CD4-positive, CD25-positive, alpha-beta regulatory T cell (primary cell): ENCODE data around the gene CROCC. TPM values are rescaled to one million over a fixed set of nuclear protein-coding genes. Genes with fewer than 3 reads are reported as not detected.
"Not testable (repeated sequence)": the region's sequence is repeated elsewhere in the genome, so short reads cannot be mapped to it uniquely, and the experiment has no call there.

ENCODE experiments used
- ATAC-seq, 2 donors: fragments of 150-1000 bp; cut with Tn5 transposase; one replicate each; pipeline ENCODE4 v1.10.0; 2021; ENCODE audit warnings: low read depth in 2 of 2, moderate number of reproducible peaks in 2 of 2, moderate library complexity in 1 of 2
- DNase-seq, 3 donors: peaks; one replicate each; pipeline versions ENCODE4 v3.0.0 to v3.0.0-alpha.2; 2012 to 2022; ENCODE audit warnings: mixed read lengths in 1 of 3
- H3K27ac ChIP-seq: one replicate; pipeline ENCODE4 v1.7.0; 2013; ENCODE audit warnings: mild to moderate bottlenecking, low read length; ENCODE audit not compliant: insufficient read depth, poor library complexity, severe bottlenecking
- H3K27me3 ChIP-seq: one replicate; pipeline ENCODE4 v1.7.0; 2013; ENCODE audit warnings: low read length; ENCODE audit not compliant: control insufficient read depth, insufficient read depth
- H3K36me3 ChIP-seq: one replicate; pipeline ENCODE4 v1.7.0; 2013; ENCODE audit warnings: mild to moderate bottlenecking, low read length, moderate library complexity; ENCODE audit not compliant: control insufficient read depth, insufficient read depth
- H3K4me1 ChIP-seq: 2 replicates; pipeline ENCODE4 v1.7.0; 2013; ENCODE audit warnings: mild to moderate bottlenecking, low read length; ENCODE audit not compliant: insufficient read depth, control insufficient read depth, poor library complexity, severe bottlenecking
- H3K4me3 ChIP-seq: one replicate; pipeline ENCODE4 v1.7.0; 2013; ENCODE audit warnings: low read depth, mild to moderate bottlenecking, low read length, moderate library complexity
- H3K9me3 ChIP-seq, 2 experiments: 1 replicate in 1 of 2; 2 replicates in 1 of 2; pipeline ENCODE4 v1.7.0; 2013; ENCODE audit warnings: low read length in 2 of 2, mild to moderate bottlenecking in 1 of 2, moderate library complexity in 1 of 2; ENCODE audit not compliant: control insufficient read depth in 2 of 2
- H3K27ac Mint-ChIP-seq, 3 donors: one replicate each; pipeline ENCODE4 v1.8.0; 2020 to 2022; ENCODE audit warnings: mild to moderate bottlenecking in 3 of 3, mixed read lengths in 3 of 3, moderate library complexity in 2 of 3
- H3K27me3 Mint-ChIP-seq: one replicate; pipeline ENCODE4 v1.8.0; 2022; ENCODE audit warnings: mild to moderate bottlenecking, mixed read lengths
- H3K36me3 Mint-ChIP-seq: one replicate; pipeline ENCODE4 v1.8.0; 2020; ENCODE audit warnings: mixed read lengths
- H3K4me1 Mint-ChIP-seq, 4 donors: one replicate each; pipeline ENCODE4 v1.8.0; 2020 to 2022; ENCODE audit warnings: mixed read lengths in 4 of 4, mild to moderate bottlenecking in 1 of 4
- H3K4me3 Mint-ChIP-seq, 4 donors: one replicate each; pipeline ENCODE4 v1.8.0; 2020 to 2022; ENCODE audit warnings: mild to moderate bottlenecking in 4 of 4, mixed read lengths in 4 of 4, moderate library complexity in 3 of 4
- H3K9me3 Mint-ChIP-seq, 7 donors: one replicate each; pipeline ENCODE4 v1.8.0; 2020 to 2022; ENCODE audit warnings: mixed read lengths in 7 of 7, mild to moderate bottlenecking in 3 of 7, moderate library complexity in 2 of 7
- polyA plus RNA-seq, 4 donors: library from polyadenylated mRNA; unstranded; fragments of 300-500 nt; fragmentation: Illumina TruSeq; gene quantifications; one replicate each; pipeline ENCODE4 v1.2.3, GENCODE V29; 2021
- total RNA-seq: library from RNA; stranded (reverse); gene quantifications from one replicate; pipeline ENCODE4 v1.2.3, GENCODE V29; 2022

The CROCC gene
- total and polyA plus RNA-seq, 5 donors from 2014 or later = 3.9 to 46.1 (median 4.3) TPM

DNA sequence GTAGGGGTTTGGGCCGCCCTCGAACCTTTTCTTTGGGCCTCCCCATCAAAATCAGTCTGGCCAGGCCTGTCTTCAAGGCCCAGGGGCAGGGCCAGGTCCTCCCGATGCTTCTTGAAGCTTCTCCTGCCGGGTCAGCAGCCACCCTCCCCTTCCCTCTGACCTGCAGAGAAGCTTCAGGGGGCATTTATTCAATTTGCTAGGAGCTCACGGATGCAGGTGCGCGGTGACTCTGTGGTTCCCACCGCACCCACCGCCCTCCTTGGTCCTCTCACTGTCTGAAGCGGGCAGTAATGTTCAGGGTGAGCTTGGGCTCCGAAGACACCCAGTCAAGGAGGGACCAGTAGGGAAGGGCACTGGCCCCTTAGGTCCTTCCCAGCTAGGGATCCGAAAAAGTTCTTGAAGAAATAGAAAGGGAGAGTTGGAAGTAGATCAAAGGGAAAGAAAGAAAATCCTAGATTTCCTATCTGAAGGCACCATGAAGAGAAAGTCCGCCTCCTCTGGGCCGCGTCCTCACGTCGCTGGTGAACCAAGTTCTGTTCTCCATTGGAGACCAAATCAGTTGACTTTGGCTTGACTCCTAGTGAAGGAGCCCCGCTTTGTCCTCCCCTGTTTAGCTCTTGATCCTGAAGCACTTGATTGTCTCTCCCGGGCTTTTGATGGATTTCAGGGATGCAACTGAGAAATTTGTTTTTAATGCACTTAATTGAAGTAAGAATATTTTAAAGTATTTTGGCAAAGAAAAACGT, 34.7 kb upstream of the CROCC start:
- Mint-ChIP-seq H3K27ac (no peak overlapping the region), H3K36me3 (no peaks in the 10 kb centered on the region), H3K4me1 (peaks cover 2 to 24% (median 9%) of the 10 kb centered on the region in 4 donors), H3K4me3 (no peak overlapping the region), H3K9me3 (peaks cover 0 to 3% (median 0%) of the 10 kb centered on the region in 7 donors), H3K27me3 (peaks cover 93% of the 10 kb centered on the region)
- ATAC-seq = no peak
- Histone ChIP-seq H3K27me3 (peaks cover 1% of the 10 kb centered on the region), H3K4me1 (peaks cover 13% of the 10 kb centered on the region), H3K4me3 (no peak overlapping the region), H3K36me3 (no peaks in the 10 kb centered on the region), H3K27ac (no peak overlapping the region), H3K9me3 (no peaks in the 10 kb centered on the region)
- no peak for DNase-seq

GRCh38 chr1:16888860-16889816, 32.6 kb upstream of the CROCC start:
- peak overlapping the region; percentile 47 for H3K27ac ChIP-seq
- no peaks in the 10 kb centered on the region for H3K36me3 Mint-ChIP-seq
- peak overlapping the region; percentile 85 to 96 (median 94) for H3K4me3 Mint-ChIP-seq
- H3K4me3 ChIP-seq = peak overlapping the region; percentile 69
- peaks cover 1% of the 10 kb centered on the region for H3K27me3 ChIP-seq
- peaks cover 13% of the 10 kb centered on the region for H3K4me1 ChIP-seq
- no peaks in the 10 kb centered on the region for H3K36me3 ChIP-seq
- peak overlapping the region; percentile 94 to 99 (median 96) for H3K27ac Mint-ChIP-seq
- H3K9me3 ChIP-seq = no peaks in the 10 kb centered on the region
- peak; percentile 59 to 64 for ATAC-seq
- peaks cover 84% of the 10 kb centered on the region for H3K27me3 Mint-ChIP-seq
- peak; percentile 40 to 56 (median 51) for DNase-seq
- H3K9me3 Mint-ChIP-seq = peaks cover 0 to 3% (median 0%) of the 10 kb centered on the region in 7 donors
- peaks cover 2 to 24% (median 9%) of the 10 kb centered on the region in 4 donors for H3K4me1 Mint-ChIP-seq

DNA sequence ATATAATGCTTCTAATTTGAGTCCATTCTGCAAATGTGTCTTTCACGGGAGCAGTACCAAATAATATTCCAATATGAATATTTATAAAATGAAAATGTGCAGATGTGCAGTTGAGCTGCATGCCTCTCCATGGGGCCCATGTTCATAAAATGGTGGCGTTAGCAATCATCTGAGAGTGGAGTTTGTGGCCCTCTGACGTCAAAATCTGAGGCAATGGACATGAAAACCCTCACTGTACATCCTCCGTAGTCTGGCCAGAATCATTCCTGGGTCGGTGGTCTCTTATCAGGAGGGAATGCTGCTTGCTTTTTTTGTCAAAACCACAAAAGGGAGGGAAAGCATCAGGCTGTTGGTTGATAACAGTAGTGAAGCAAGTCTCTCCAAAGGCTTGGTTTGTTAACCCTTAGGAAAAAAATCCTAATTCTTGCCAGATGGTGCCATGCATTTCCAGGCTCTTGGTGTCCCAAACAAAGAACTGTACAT, 31.2 kb upstream of the CROCC start:
- not testable (repeated sequence) for H3K36me3 Mint-ChIP-seq
- peaks cover 17% of the 10 kb centered on the region for H3K4me1 ChIP-seq
- H3K27ac Mint-ChIP-seq = peak overlapping the region in 1 of 3 donors; percentile 99

GRCh38 chr1:16891057-16891456, 30.7 kb upstream of the CROCC start:
- not testable (repeated sequence) for H3K27me3 ChIP-seq, H3K27ac Mint-ChIP-seq

More for the DNA sequence above, 31.2 kb upstream of the CROCC start:
- H3K4me3 ChIP-seq, H3K36me3 ChIP-seq, H3K9me3 Mint-ChIP-seq, H3K27me3 ChIP-seq, ATAC-seq, DNase-seq, H3K27ac ChIP-seq, H3K9me3 ChIP-seq: not testable (repeated sequence)
- peaks cover 7 to 29% (median 9%) of the 10 kb centered on the region in 4 donors for H3K4me1 Mint-ChIP-seq
- H3K4me3 Mint-ChIP-seq = peak overlapping the region; percentile 59 to 94 (median 90)
- peaks cover 76% of the 10 kb centered on the region for H3K27me3 Mint-ChIP-seq

GRCh38 chr1:16892978-16893525, 28.7 kb upstream of the CROCC start:
- H3K36me3 ChIP-seq, DNase-seq, H3K9me3 Mint-ChIP-seq, H3K9me3 ChIP-seq, H3K36me3 Mint-ChIP-seq, H3K27ac ChIP-seq, H3K27me3 ChIP-seq, ATAC-seq, H3K4me3 ChIP-seq: not testable (repeated sequence)
- Mint-ChIP-seq H3K27ac (peak overlapping the region in 1 of 3 donors; percentile 100), H3K27me3 (peaks cover 55% of the 10 kb centered on the region), H3K4me1 (peaks cover 7 to 50% (median 23%) of the 10 kb centered on the region in 4 donors), H3K4me3 (peak overlapping the region in 2 of 4 donors; percentile 22 to 36)
- peaks cover 26% of the 10 kb centered on the region for H3K4me1 ChIP-seq

More at GRCh38 chr1:16891057-16891456, 30.7 kb upstream of the CROCC start:
- H3K36me3 Mint-ChIP-seq, ATAC-seq, H3K9me3 Mint-ChIP-seq, DNase-seq, H3K4me3 ChIP-seq, H3K27ac ChIP-seq, H3K9me3 ChIP-seq, H3K36me3 ChIP-seq: not testable (repeated sequence)
- peak overlapping the region in 2 of 4 donors; percentile 15 to 28 for H3K4me3 Mint-ChIP-seq
- H3K4me1 ChIP-seq = peaks cover 17% of the 10 kb centered on the region
- peaks cover 7 to 31% (median 10%) of the 10 kb centered on the region in 4 donors for H3K4me1 Mint-ChIP-seq
- peaks cover 71% of the 10 kb centered on the region for H3K27me3 Mint-ChIP-seq

GRCh38 chr1:16893796-16894195, 27.9 kb upstream of the CROCC start:
- H3K9me3 ChIP-seq, DNase-seq, H3K9me3 Mint-ChIP-seq, H3K4me3 ChIP-seq, H3K36me3 ChIP-seq, H3K27ac ChIP-seq, ATAC-seq, H3K36me3 Mint-ChIP-seq, H3K27me3 ChIP-seq: not testable (repeated sequence)
- Mint-ChIP-seq H3K27me3 (peaks cover 48% of the 10 kb centered on the region), H3K4me1 (peaks cover 3 to 47% (median 24%) of the 10 kb centered on the region in 4 donors), H3K27ac (peak overlapping the region; percentile 62 to 100 (median 65)), H3K4me3 (peak overlapping the region in 2 of 4 donors; percentile 49 to 85)
- H3K4me1 ChIP-seq = peaks cover 24% of the 10 kb centered on the region

DNA sequence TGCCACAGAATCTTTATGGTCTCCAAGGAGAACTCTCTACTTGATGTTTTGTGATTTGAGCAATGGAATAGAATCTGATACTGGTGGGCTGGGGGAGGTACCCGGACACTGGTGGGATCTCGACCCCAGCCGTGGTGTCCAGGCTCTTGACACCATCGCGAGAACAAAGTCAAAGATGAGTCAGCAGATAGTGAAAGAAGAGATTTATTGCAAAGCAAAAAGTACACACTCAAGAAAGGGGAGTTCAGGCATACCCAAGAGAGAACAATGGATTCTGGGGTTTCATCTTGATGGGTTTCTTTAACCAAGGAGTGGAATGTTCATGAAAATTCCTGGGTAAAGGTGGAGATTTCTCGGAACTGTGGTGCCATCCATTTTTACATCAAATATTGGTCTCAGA, 27.4 kb upstream of the CROCC start:
- H3K36me3 Mint-ChIP-seq, H3K36me3 ChIP-seq, H3K9me3 ChIP-seq, ATAC-seq, DNase-seq, H3K27me3 ChIP-seq, H3K4me3 ChIP-seq, H3K9me3 Mint-ChIP-seq, H3K27ac ChIP-seq: not testable (repeated sequence)
- H3K4me1 ChIP-seq = peaks cover 18% of the 10 kb centered on the region
- peak overlapping the region in 3 of 4 donors; percentile 62 to 85 (median 82) for H3K4me3 Mint-ChIP-seq
- peaks cover 3 to 41% (median 23%) of the 10 kb centered on the region in 4 donors for H3K4me1 Mint-ChIP-seq
- peaks cover 43% of the 10 kb centered on the region for H3K27me3 Mint-ChIP-seq
- peak overlapping the region; percentile 62 to 100 (median 65) for H3K27ac Mint-ChIP-seq
